Panc1 (cell line): ENCODE data around the gene OMA1. TPM values are rescaled to one million over a fixed set of nuclear protein-coding genes. Genes with fewer than 3 reads are reported as not detected.

Source experiments
- ATAC-seq: fragments of 200-7000 bp; cut with Tn5 transposase; 2 replicates; pipeline ENCODE4 v1.9.1; 2020; ENCODE audit warnings: mild to moderate bottlenecking, moderate library complexity
- BruUV-seq: library from RNA; stranded (reverse); fragments of 400-500 nt; replicated peaks from 2 replicates; lab custom pipeline; 2021; lab: Mats Ljungman, UMichigan
- CTCF ChIA-PET: fragments of 300-600 bp; sonication (Branson Sonifier 250); formaldehyde crosslinking; loops from one replicate; lab custom pipeline; 2022; ENCODE audit warnings: antibody characterized with exemption; lab: Charles Lee
- POLR2A ChIA-PET: fragments of 300-600 bp; sonication (Branson Sonifier 250); formaldehyde crosslinking; loops from one replicate; lab custom pipeline; 2022; ENCODE audit warnings: antibody characterized with exemption; lab: Charles Lee
- DNase-seq: peaks from one replicate; pipeline ENCODE4 v3.0.0-alpha.2; 2010; ENCODE audit warnings: low read depth, low spot score
- H3K27ac ChIP-seq: 2 replicates; pipeline ENCODE4 v1.5.1; 2011; ENCODE audit warnings: mild to moderate bottlenecking, low read length, inconsistent platforms
- H3K27me3 ChIP-seq: fragments of 200-500 bp; sonication (Bioruptor generic); 2 replicates; pipeline ENCODE4 v1.6.0; 2014; ENCODE audit warnings: low read length, inconsistent platforms; ENCODE audit not compliant: control insufficient read depth, insufficient read depth
- H3K36me3 ChIP-seq: fragments of 200-500 bp; sonication (Bioruptor generic); 2 replicates; pipeline ENCODE4 v1.5.1; 2014; ENCODE audit warnings: inconsistent platforms, mild to moderate bottlenecking, low read length, moderate library complexity; ENCODE audit not compliant: control insufficient read depth, insufficient read depth
- H3K4me1 ChIP-seq: 2 replicates; pipeline ENCODE4 v1.5.1; 2011; ENCODE audit warnings: inconsistent platforms, mild to moderate bottlenecking, low read length, moderate library complexity; ENCODE audit not compliant: control insufficient read depth, insufficient read depth
- H3K4me3 ChIP-seq, 2 experiments: 2 replicates each; pipeline ENCODE4 v1.5.1; 2011 to 2012; ENCODE audit warnings: low read depth in 2 of 2, low read length in 2 of 2, mild to moderate bottlenecking in 2 of 2, inconsistent platforms in 1 of 2, moderate library complexity in 1 of 2
- H3K9me3 ChIP-seq: fragments of 200-500 bp; sonication (Bioruptor generic); 2 replicates; pipeline ENCODE4 v1.5.1; 2014; ENCODE audit warnings: low read depth, mild to moderate bottlenecking, inconsistent platforms, low read length, moderate library complexity; ENCODE audit not compliant: control insufficient read depth, insufficient read depth
- CTCF ChIP-seq: fragments of 450-650 bp; IDR thresholded peaks from 2 replicates; pipeline ENCODE4 v1.5.1; 2017; ENCODE audit warnings: mild to moderate bottlenecking
- POLR2AphosphoS5 ChIP-seq: IDR thresholded peaks from 2 replicates; pipeline ENCODE4 v1.6.1; 2012; ENCODE audit warnings: mild to moderate bottlenecking, low read depth, low read length, moderate library complexity
- REST ChIP-seq, 2 experiments: IDR thresholded peaks; 2 replicates each; pipeline ENCODE4 v1.6.1; 2011 to 2012; ENCODE audit warnings: low read depth in 2 of 2, control low read depth in 1 of 2, low read length in 1 of 2, mild to moderate bottlenecking in 1 of 2, moderate library complexity in 1 of 2; ENCODE audit not compliant: insufficient read depth in 1 of 2
- SIN3A ChIP-seq: IDR thresholded peaks from 2 replicates; pipeline ENCODE4 v1.6.1; 2012; ENCODE audit warnings: low read depth, mild to moderate bottlenecking, low read length, moderate library complexity, borderline replicate concordance; ENCODE audit not compliant: insufficient read depth
- TCF7L2 ChIP-seq: IDR thresholded peaks from 2 replicates; pipeline ENCODE4 v1.6.1; 2011; ENCODE audit warnings: mild to moderate bottlenecking, low read depth, low read length, inconsistent platforms
- in situ Hi-C: cut with HindIII; loops from 2 replicates; pipeline ENCODE4 v1.10.0; 2016; ENCODE audit warnings: low sequenced_read_pairs, low pct_unique_long_range_greater_than_20kb
- intact Hi-C: fragments of 100-400 bp; cut with micrococcal nuclease; formaldehyde crosslinking; loops from one replicate; pipeline ENCODE4 v1.10.0; 2022; ENCODE audit not compliant: unreplicated experiment
- total RNA-seq: library from RNA; stranded (reverse); gene quantifications from one replicate; pipeline ENCODE4 v1.2.1, GENCODE V29; 2021; ENCODE audit not compliant: unreplicated experiment

Gene OMA1
- total RNA-seq, 1 experiment from 2014 or later, result 16.6 TPM

- TF ChIP-seq SIN3A (no peak), TCF7L2 (no peak), CTCF (no peak)
- Histone ChIP-seq H3K9me3 (no peaks in the 10 kb centered on the region), H3K4me1 (no peaks in the 10 kb centered on the region), H3K36me3 (no peaks in the 10 kb centered on the region), H3K4me3 (no peak overlapping the region), H3K27me3 (no peaks in the 10 kb centered on the region), H3K27ac (no peak overlapping the region)
- POLR2A ChIA-PET, result interaction anchor here (0.6 kb wide), 1 partner anchor 463 kb away, joined by 3 read pairs; no protein-coding TSS in a partner anchor
- no TSS peak for BruUV-seq
- ATAC-seq (no peak), DNase-seq (no peak)
- CTCF ChIA-PET, result no interaction called here
- in situ Hi-C loops, result no loop called here
- intact Hi-C loops, result no loop called here
These were observed 106.6 kb downstream of the OMA1 start for GRCh38 chr1:58439946-58440345.

GRCh38 chr1:58438468-58438867 lies 108.1 kb downstream of the OMA1 start:
- H3K4me3 ChIP-seq, result no peak overlapping the region
- no peaks in the 10 kb centered on the region for H3K27me3 ChIP-seq
- ChIA-PET CTCF (no interaction called here), POLR2A (no interaction called here)
- no peaks in the 10 kb centered on the region for H3K4me1 ChIP-seq
- H3K36me3 ChIP-seq, result no peaks in the 10 kb centered on the region
- no TSS peak for BruUV-seq
- DNase-seq (no peak), ATAC-seq (no peak)
- H3K9me3 ChIP-seq, result no peaks in the 10 kb centered on the region
- no peak overlapping the region for H3K27ac ChIP-seq
- in situ Hi-C loops (no loop called here), intact Hi-C loops (no loop called here)
- TF ChIP-seq REST (IDR thresholded peaks at IDR 0.05; ENCODE audit: insufficient read depth in 1 of 2, low read depth in 2 of 2, low read length in 1 of 2) (no peak), SIN3A (no peak), POLR2AphosphoS5 (no peak), TCF7L2 (no peak), CTCF (no peak)
